NCI-H460 (cell line): Measurements from ENCODE around the gene NRM. TPM values are rescaled to one million over a fixed set of nuclear protein-coding genes. Genes with fewer than 3 reads are reported as not detected.
"Not testable (repeated sequence)": the region's sequence is repeated elsewhere in the genome, so short reads cannot be mapped to it uniquely, and the experiment has no call there.

ENCODE experiments used
- DNase-seq: peaks from one replicate; pipeline ENCODE4 v3.0.0-alpha.2; 2016; ENCODE audit warnings: low read depth; ENCODE audit errors: extremely low read depth
- total RNA-seq: library from RNA; depleted of rRNA; stranded (reverse); fragments of >200 nt; shearing (Covaris generic); gene quantifications from 2 replicates; pipeline ENCODE4 v1.2.3, GENCODE V29; 2014

Gene NRM
- total RNA-seq, 1 experiment from 2014 or later: 6.3 TPM

DNA sequence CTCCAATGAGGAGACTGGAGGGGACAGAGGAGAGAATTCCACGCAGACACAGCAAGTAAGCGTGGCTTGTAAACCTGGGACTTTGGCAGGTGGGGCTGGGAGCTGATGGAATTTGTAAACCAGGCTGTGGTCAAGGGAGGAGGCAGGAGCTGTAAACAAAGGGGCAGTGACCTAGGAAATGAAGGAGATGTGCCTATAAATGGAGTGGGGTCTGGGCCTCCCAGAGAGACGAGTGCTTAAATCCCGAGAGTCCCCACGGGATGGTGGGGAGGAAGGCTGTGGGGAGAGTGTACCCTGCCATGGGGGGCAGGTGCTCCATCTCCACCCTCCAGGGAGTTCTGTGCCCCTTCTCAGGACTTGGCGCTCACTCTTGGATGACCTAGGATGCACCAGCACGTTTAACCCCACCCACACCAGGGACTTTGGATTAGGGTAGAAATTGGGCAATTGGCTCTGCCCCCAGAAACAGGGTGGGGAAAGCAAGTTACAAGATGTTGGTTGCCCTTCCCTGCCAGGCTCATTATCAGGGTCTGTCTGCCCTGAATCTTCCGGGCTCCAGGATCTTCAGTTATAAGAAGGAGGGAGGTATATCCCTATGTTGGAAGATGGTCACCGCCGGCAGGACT lies 14.0 kb downstream of the NRM start:
- DNase-seq: no peak

DNA sequence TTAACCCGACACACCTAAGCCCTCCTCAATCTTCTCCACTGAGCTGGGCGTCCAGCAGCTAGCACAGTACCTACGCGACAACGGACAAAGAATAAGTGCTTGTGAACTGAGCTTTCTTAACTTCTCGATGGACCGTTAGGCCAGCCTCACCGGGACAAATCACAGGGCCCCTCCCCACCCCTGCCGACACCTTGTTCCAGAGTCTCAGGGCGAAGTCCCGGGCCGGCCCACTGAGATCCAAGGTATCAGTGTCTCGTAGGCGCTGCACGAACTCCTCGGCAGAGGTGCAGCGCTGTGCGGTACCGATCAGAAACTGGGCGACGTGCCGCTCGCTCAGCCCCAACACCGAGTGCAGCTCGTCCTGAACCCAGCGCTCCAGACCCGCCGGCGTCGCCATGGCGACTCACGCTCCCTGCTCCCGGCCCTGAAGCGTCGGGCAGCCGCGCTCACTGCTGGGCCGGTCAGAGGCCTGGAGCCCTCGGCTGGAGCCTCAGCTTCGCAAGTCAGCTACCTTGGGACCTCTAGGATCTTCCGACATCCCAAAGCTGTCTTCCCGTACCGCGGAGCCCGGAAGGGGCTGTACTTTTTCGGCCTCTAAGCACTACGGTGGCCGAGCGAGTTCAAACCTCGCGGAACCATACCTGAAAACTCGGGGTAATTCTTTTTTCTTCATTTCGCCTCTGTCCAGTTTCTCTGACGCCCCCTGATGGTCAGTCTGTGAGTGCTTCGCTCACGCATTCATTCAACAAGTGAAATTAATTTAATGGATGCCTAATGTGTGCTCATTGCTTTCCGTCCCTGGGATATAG lies 18.1 kb downstream of the NRM start, which contains the start of gene DHX16:
TSS of gene DHX16 (minus strand) at position 562 of the 809 bp plus-strand sequence. CDS start at position 397, 165 bp downstream.
- peak; percentile 94 for DNase-seq

DNA sequence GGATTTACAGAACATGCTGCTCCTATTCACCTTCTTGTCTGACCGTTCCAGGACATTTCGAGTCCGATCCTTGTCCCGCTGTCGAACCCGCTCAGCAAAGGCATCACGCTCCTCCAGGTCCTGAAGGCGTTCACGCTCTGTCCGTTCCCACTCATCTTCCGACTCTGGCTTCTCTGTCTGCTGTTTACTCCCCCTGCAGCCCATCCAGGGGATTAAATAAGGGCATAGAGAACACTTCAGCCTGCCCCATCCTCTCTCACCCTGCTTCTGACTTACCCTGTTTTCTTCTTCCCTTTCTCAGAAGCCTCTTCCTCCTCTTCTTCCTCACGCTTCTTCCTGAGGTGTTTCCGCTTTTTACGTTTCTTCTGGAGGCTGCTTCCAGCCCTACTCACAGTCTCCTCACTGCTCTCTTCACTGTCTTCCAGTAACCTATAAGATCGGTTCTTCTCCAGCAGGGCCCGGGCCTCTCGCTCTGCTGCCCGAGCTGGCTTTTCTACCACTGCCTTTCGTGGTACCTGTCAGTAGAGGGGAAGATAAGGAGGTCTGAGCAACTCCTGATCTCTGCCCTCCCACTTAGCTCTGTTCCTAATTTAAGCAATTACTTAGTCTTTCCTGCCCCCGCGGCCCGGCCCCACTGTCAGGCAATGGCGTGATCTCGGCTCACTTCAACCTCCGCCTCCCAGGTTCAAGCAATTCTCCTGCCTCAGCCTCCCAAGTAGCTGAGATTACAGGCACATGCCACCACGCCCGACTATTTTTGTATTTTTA lies 19.8 kb downstream of the NRM start:
- DNase-seq: no peak

DNA sequence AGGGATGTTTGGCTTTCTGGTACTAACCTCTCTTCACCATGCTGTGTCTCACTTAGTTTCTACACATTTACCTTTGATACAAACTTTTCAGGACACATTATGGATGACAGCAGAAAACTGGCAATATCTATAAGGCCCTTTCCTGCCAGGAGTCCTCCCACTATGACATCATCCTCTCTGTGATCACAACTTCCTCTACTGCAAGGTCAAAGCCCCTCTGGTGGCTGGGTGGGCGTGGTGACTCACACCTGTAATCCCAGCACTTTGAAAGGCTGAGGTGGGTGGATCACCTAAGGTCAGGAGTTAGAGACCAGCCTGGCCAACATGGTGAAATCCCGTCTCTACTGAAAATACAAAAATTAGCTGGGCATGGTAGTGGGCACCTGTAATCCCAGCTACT lies 24.5 kb downstream of the NRM start:
- not testable (repeated sequence) for DNase-seq

DNA sequence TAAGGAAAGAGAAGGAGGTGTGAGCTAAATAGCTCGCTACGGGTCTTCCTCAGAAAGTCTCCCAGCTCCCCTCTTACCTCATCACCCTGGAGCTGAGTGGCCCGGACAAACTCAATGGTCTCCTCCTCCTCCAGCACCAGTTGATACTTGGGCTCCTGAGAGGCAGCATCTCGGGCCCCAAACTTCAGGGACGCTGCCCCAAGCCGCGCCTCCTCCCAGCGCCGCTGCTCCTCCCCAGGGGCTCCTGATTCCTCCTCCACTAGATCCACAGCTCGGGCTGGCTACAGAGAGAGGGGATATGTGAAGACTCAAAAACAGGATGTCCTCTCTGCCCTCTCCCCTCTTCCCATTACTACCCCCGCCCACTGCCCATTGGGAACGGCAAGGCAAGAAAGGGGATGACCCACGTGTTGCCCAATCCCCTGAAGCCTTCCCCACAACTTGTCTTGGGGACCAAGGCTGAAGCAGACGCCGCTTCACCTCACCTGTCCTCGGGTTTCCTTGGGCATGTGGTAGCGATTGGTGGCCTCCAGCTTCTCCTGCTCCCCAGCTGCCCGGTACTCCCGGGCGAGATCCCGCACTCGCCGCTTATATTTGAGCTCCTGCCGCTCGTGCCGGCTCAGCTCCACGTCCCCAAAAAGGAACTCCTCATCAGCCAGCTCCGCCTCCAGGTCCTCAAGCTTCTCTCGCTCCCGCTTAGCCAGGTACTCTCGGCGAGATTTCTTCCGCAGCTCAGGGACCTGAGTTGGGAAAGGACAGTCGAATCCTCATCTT lies 25.6 kb downstream of the NRM start:
- no peak for DNase-seq

DNA sequence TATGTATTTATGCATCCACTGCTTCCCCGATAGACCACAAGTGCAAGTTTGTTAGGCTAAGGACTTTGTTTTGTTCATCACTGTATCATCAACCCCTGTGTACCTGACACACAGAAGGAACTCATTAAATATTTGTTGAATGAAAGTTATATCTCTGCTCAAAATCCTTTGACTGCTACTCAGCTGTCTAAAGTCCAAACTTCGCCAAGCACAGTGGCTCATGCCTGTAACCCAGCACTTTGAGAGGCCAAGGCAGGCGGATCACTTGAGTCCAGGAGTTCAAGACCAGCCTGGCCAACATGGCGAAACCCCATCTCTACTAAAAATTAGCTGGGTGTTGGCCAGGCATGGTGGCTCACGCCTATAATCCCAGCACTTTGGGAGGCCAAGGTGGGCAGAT lies 32.9 kb downstream of the NRM start:
- not testable (repeated sequence) for DNase-seq

DNA sequence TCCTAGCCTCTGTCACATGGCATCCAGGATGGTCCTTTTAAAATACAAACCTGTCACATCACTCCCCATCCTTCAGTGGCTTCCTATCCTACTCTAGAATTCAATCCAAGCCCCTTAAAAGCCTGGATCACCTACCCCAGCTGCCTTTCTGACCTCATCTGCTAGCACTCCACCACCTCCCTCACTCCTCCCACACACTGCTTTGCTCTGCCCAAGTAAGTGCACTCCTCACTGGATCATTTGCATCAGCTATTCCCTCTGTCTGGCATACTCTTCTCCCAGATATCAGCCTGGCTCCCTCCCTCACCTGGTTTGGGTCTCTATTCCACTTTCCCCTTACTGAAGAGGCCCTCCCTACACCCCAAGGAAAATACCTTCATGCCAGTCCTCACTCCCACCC lies 33.3 kb downstream of the NRM start:
- no peak for DNase-seq

DNA sequence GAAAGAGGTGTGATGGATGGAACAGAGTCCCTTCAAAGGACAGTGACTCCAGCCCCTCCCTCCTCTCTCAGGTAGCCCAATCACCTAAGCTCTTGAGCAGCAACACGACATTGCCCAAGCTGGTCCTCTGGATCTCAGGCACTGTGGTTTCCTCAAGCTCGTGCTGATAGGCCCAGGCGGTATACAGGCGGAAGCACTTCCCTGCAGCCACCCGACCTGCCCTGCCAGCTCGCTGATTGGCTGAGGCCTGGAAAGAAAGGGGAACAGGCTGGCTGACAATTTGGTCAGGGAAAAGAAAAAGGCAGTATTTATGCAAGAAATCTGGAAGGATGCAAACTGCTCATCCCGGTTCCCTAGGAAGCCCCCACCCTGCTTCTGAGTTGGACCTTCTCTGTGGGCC lies 34.3 kb downstream of the NRM start:
- no peak for DNase-seq

DNA sequence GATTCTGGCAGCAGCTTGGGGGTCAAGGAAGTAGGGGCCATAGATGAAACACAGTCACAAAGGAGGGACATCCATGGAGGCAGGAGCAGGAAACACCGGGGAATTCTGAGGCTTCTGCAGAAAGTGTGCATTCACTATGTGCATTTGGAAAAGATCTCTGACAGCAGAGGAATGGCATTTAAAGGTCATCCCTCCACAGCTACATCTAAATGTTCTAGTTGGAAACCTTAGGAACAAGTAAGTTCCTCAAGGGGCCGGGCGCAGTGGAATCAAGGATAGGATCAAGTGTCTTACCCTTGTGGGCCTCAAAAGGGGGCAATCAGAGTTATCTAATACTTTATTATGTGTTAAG lies 35.1 kb downstream of the NRM start:
- DNase-seq: no peak

DNA sequence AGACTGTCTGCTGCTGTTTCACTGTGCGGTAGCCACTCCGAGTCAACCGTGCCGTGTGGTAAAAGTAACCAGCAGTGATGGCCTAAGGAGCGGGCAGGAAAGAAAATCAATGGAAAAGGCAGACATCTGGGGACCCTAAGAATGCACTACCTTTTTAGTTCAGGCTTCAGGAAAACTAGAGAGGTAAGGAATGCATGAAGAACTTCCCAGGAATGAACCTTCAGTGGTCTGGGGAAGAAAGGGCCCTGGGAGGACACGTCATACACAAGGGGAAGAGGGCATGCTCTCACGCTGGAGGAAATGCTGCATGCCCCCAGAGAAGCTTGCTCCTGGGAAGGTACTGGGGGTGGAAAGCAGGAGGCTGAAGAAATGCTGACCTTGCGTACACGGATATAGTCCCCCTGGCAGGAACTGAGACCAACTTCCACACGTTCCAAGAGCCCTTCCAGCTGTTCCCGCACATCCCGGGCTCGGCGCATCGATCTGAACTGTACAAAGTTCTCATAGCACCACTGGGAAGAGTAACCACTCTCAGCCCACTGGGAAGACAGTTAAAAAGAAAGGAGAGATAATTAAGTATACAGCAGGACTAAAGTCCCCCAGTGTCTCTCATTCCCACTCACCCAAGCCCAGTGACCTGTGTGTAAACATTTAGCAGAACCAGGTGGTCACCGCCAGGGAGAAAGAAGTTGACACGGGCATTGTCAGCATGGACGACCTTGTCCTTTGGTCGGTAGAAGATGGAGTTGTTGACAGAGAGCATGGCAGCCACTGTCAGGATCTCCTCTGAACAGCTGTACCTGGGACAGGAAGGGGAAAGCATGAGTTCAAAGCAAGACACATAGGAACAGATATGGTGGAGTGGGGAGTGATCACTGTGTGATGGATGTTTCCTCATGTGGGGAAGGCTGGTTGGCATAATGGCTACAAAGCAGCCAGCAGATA lies 35.7 kb downstream of the NRM start:
- DNase-seq: no peak

DNA sequence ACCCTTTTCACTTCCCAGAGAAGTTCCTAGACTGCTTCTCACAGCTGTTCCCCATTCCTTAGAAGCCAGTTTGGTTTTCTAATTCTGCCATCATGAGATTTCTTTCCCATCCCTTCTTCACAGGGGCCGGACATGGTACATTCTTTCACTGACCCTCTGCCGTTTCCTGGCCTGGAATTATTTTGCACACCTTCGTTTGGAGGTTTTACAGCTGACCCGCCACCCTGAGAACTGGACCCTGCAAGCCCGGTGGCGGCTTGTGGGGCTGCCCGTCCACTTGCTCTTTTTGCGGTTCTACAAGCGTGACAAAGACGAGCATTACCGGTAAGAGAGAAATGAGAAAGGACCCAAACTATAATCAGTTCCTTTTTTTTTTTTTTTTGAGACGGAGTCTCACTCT lies 39.6 kb downstream of the NRM start:
- no peak for DNase-seq

DNA sequence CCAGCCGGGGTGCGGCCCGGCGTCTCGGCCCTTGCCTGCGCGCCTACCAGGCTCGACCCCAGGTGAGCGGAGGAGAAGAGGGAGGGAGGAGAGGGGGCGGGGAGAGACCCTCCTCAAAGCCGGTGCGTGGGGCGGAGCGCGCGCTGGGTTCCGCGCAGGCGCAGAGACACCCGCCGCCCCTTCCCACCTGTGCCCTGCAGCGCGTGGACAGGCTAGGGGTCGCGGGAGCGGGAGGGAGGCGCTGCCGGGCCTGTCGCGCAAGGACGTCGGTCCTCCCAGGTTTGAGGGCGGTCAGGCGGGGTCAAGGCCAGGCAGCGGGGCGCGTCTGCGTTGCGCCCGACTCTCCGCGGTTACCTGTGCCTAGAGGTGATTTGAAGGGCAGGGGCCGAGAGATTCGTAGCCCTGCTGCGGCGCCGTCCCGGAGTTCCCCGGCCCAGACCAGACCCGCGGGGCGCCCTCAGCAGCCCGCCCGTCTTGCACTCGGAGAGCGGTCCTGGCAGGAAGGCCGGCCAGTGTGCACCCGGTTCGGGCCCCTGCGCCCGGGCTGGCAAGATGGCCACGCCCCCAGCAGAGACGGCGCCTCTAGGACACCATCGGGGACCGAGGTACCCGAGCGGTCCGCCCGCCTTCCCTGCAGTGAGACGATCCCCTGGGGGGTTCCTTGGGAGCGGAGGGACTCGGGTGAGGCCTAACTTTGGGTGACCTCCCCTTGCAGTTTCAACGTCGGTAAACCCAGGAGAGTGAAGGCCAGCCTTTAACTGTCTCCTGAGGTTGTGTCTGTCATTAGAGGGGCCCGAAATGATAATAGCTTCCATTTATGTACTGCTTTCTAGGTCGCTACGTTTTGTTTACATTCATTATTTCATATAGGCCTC lies 43.3 kb downstream of the NRM start:
- DNase-seq: peak; percentile 39

DNA sequence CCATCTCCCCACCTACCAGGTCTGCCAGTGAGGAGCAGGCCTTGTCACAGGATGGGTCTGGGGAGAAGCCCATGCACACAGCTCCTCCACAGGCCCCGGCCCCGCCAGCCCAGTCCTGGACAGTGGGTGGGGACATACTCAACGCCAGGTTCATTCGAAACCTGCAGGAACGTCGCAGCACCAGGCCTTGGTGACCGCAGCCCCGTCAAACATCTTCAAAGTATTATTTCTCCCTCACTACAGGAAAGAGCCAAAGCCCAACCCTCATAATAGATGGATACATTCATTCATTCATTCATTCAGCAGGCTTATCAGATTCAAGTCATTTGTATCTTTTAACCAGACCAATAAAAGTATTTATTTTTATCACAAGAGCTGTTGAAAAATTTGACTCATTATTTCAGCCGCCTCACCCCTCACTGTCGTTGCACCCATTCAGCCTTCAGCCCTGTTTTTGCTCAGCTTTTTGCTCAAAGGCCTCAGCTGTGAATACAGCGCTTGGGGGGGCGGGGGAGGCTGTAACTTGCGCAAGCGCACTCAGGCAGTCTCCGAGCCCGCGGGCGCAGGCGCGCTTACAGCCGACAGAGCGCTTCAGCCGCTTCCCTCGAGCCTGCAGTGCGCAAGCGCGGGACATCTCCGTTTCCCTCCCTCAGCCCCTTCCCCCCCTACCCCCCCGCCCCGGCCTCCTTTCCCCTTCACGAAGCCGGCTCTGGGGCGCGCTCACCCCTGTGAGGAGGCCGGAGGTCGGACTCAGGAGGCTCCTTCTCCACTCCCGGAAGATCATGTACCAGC lies 44.1 kb downstream of the NRM start, which contains the start of gene C6orf136:
TSS of gene C6orf136 (plus strand) at position 684 of the 792 bp plus-strand sequence. CDS start at position 783, 99 bp downstream.
- DNase-seq: peak; percentile 86

DNA sequence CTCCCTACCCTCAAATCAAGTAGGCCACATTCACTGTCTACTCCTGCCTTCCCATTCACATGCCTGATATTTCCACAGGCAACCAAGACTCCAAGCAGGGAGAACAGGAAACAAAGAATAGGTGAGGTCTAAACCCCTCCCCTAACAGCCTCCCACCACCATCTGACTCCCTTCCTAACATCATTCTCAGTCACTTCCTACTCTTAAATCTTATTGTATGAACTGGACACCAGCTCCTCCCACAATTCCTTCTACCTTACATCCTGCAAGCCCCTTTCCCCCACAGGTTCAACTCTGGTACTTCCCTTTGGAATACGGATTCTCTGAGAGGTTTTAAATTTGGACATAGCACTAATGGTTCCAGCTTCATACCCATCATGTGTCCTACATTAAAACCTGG lies 44.8 kb downstream of the NRM start:
- no peak for DNase-seq

DNA sequence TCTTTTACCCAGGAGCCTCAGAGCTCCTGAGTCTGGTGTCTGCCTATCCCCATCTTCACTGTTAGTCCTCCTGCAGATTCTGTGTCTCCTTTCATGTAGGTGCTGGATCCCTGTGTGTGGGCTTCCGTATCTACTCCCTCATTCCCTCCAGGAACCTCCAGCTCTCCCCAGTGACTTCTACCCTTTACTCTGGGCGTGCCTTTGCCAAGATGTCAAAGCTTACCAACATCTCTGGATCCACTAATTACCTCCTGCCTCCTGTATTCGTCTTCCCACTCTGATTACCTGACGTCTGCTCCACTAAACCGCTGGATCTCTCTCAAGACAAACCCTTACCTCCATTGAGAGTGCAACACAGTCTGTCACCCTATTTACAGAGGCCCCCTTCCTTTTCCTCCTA lies 46.0 kb downstream of the NRM start:
- no peak for DNase-seq

DNA sequence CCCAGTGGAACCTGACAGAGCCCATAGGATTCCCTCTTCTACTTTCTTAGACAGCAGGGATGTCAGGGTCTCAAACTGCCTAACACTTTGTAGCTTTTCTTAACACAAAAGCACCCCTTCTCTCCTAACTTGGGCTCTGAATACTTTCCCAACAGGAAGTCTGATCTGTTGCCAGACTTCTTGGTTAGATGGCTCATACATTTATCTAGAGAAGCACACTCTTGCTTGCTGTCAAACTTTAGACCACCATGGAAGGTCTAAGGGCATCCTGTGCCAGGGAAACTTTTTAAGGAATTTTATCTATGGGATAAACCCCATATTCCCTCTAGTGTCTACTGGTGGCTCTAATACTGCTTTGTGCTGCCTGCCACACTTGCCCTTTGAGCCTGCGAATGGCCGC lies 47.1 kb downstream of the NRM start:
- no peak for DNase-seq

DNA sequence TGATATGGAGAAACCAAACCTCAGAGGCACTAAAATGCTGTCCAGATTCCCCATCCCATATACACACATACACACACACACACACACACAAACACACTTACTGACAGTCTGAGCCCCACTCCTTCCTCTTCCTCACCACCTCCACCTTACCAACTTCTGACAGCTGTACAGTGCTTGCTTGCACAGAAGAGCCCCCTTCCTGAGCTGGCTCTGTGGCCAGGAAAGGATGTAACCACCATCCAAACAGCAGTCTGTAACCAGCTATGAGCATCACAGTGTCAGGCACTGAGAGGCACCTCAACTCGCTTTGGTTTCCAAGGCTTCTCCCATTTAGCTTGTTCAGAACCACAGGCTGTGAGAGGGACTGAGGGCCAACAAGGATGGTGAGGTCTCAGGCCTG lies 49.7 kb downstream of the NRM start:
- DNase-seq: no peak

DNA sequence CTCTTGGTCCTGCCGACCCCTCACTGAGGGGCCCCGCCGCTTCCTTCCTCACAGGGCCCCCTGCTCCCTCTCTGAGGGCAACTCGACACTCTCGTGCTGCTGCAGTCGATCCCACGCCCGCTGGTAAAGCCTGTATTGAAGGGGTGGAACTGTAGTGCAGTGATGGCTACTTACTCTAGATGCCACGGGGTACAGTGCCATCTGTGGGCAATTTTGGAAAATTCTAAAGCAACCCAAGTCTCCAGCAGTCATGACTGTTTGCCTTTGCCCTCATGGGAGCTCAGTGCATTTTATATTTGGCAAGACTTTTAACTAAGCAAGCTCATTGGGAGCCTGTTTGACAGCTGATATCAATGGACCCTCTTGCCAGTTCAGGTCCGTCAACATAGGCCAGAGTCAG lies 50.3 kb downstream of the NRM start:
- no peak for DNase-seq
